Mucosa of descending colon (tissue), 3 donors: ENCODE measurements around the gene TRIO. TPM values are rescaled to one million over a fixed set of nuclear protein-coding genes. Genes with fewer than 3 reads are reported as not detected.

Source experiments
- ATAC-seq: fragments of 200-7000 bp; cut with Tn5 transposase; one replicate; pipeline ENCODE4 v1.9.1; 2020; ENCODE audit warnings: mild to moderate bottlenecking, moderate library complexity
- DNase-seq, 3 donors: peaks; one replicate each; pipeline ENCODE4 v3.0.0-alpha.2; 2020
- H3K36me3 ChIP-seq: fragments of 200-600 bp; one replicate; pipeline ENCODE4 v1.8.0; 2021; ENCODE audit warnings: low read depth, mild to moderate bottlenecking
- H3K4me1 ChIP-seq: fragments of 200-600 bp; one replicate; pipeline ENCODE4 v1.8.0; 2021; ENCODE audit warnings: low read depth, mild to moderate bottlenecking
- H3K4me3 ChIP-seq: fragments of 200-600 bp; one replicate; pipeline ENCODE4 v1.8.0; 2021; ENCODE audit warnings: mild to moderate bottlenecking
- H3K9me3 ChIP-seq: fragments of 200-600 bp; one replicate; pipeline ENCODE4 v1.8.0; 2021; ENCODE audit warnings: mild to moderate bottlenecking
- intact Hi-C, 2 donors: fragments of 100-400 bp; cut with DNase I in 1 of 2; cut with micrococcal nuclease in 1 of 2; formaldehyde crosslinking; loops; one replicate each; pipeline versions ENCODE4 v1.11.0 to v1.11.1; 2022; cut with DNase I, micrococcal nuclease
- total RNA-seq, 3 donors: library from RNA; stranded (reverse); fragmentation: NEBNext Ultra II Directional in 2 of 3; extraction: Animal tissue kit (Norgen Biotek cat#: 25700) in 2 of 3; gene quantifications; one replicate each; pipeline versions ENCODE4 v1.2.1 to v1.2.4, GENCODE V29; 2021 to 2023
- TF ChIP-seq, protein P1 (sequence below): fragments of 200-600 bp; IDR thresholded peaks from one replicate; pipeline ENCODE4 v1.8.0; 2022; ENCODE audit warnings: antibody characterized with exemption, mild to moderate bottlenecking
- donor health status: DM: no; HTN: no; CAD: no; lungs with moderate emphysema.
- donor health status: DM: no; HTN: no; CAD: no.
- donor health status: DM: no; HTN: yes; CAD: no.

Gene TRIO
- total RNA-seq, 3 donors from 2014 or later = 164 to 231 (median 168) TPM

DNA sequence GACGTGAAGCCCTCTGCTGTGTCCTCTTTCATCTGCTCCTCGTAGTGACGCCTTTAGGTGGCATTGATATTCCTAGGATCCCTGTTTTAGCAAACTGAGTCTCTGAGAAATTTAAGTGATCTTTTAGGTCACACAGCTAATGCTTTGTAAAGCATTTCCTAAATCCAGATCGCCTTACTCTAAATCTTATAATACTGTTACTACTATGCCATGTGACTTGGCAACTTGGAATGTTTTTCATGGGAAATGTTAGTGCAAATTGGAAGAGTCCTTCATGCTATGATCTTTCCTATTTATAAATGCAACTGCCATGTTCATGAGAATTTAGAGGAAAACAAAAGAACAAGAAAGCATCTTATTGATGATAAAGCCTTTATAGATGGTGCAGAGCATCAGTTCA, 212.2 kb downstream of the TRIO start:
- Histone ChIP-seq H3K36me3 (peaks cover under 1% of the 10 kb centered on the region), H3K4me1 (no peaks in the 10 kb centered on the region), H3K4me3 (no peak overlapping the region), H3K9me3 (no peaks in the 10 kb centered on the region)
- no peak for ATAC-seq
- intact Hi-C loops = no loop called here
- TF ChIP-seq, protein P1, sequence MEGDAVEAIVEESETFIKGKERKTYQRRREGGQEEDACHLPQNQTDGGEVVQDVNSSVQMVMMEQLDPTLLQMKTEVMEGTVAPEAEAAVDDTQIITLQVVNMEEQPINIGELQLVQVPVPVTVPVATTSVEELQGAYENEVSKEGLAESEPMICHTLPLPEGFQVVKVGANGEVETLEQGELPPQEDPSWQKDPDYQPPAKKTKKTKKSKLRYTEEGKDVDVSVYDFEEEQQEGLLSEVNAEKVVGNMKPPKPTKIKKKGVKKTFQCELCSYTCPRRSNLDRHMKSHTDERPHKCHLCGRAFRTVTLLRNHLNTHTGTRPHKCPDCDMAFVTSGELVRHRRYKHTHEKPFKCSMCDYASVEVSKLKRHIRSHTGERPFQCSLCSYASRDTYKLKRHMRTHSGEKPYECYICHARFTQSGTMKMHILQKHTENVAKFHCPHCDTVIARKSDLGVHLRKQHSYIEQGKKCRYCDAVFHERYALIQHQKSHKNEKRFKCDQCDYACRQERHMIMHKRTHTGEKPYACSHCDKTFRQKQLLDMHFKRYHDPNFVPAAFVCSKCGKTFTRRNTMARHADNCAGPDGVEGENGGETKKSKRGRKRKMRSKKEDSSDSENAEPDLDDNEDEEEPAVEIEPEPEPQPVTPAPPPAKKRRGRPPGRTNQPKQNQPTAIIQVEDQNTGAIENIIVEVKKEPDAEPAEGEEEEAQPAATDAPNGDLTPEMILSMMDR = no peak
- DNase-seq = no peak

DNA sequence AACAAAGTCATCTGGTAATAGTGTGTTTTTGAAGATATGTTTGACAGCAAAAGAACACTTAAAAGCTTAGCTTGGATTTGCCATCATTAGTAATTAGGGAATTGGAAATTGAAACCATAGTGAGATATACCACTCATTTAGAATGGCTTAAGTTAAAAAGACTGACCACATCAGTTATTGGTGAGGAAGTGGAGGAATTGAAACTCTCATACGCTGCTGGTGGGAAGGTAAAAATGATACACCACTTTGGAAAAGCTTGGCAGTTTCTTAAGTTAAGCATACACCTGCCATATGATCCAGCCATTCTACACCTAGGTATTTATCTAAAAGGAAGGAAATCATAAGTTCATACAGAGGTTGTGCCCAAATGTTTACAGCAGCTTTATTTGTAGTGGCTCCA, 213.2 kb downstream of the TRIO start:
- no peaks in the 10 kb centered on the region for H3K9me3 ChIP-seq
- no peaks in the 10 kb centered on the region for H3K4me1 ChIP-seq
- intact Hi-C loops = no loop called here
- H3K36me3 ChIP-seq = peaks cover 3% of the 10 kb centered on the region
- TF ChIP-seq, protein P1 = no peak
- ATAC-seq (no peak), DNase-seq (no peak)
- H3K4me3 ChIP-seq = no peak overlapping the region

DNA sequence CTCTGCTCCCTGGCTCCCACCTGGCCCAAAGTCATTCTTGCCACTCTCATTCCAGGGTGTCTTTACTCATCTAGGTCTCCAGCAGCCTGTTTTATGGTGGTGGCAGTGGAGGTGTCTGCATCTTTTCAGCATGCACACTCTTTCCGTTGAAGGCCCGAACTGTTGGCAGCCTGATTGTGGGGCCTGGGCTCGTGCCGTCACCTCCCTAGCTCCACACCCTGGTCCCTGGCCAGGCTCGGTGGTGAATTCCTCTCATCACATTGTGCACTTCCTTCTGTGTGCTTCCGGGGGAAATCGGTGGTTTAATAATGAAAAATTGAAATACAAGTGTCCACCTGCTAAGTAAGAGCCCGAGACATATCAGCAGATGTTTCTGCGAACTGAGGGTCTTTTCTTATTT, 214.3 kb downstream of the TRIO start:
- no peak for ATAC-seq
- intact Hi-C loops = no loop called here
- TF ChIP-seq, protein P1 = no peak
- H3K4me3 ChIP-seq = no peak overlapping the region
- no peaks in the 10 kb centered on the region for H3K4me1 ChIP-seq
- H3K9me3 ChIP-seq = no peaks in the 10 kb centered on the region
- no peak for DNase-seq
- H3K36me3 ChIP-seq = peaks cover 3% of the 10 kb centered on the region

DNA sequence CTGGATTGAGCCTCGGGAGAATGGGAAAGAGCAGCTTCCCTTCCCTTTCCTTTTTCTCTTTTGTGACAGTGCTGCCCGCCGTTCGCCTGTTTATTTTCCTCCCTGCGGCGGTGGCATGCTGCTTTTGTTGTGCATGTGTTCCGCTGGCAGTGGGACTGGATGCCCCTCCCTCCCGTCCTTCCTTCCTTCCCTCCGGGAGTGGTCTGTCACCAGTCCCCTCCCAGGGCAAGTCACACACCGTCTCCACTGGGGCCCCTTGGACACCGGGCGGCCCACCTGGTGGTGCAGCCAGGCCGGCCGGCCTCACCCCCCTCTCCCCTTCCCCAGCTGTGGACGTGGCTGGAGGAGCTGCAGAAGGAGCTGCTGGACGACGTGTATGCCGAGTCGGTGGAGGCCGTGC, 214.7 kb downstream of the TRIO start:
- no peak for DNase-seq
- peaks cover 3% of the 10 kb centered on the region for H3K36me3 ChIP-seq
- ATAC-seq = no peak

DNA sequence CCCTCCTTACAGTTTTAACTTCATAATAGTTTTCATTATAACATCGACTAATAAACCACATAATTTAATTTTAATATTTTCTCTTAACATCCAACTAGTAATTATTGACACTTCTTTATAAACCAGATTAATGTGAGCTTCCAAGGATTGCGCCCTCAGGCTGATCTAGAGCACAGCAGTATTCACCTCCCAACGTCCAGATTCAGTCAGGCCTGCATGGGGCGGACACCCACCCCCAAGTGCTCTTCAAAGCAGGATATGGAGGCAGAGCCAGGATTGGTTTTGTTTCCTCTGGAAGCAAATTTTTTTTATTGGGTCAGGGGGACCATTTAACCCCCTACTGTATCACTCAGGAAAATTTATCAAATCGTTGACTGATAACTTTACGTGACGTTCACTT, 215.4 kb downstream of the TRIO start:
- Histone ChIP-seq H3K9me3 (no peaks in the 10 kb centered on the region), H3K4me1 (no peaks in the 10 kb centered on the region), H3K4me3 (no peak overlapping the region), H3K36me3 (peaks cover 5% of the 10 kb centered on the region)
- intact Hi-C loops = no loop called here
- DNase-seq = no peak
- ATAC-seq = no peak
- TF ChIP-seq, protein P1 = no peak

More for the DNA sequence above, 214.7 kb downstream of the TRIO start:
- TF ChIP-seq, protein P1 = no peak
- Histone ChIP-seq H3K4me1 (no peaks in the 10 kb centered on the region), H3K4me3 (no peak overlapping the region), H3K9me3 (no peaks in the 10 kb centered on the region)
- intact Hi-C loops = no loop called here
